Stimulated activated CD4-positive, alpha-beta T cell treated with anti-CD3 and anti-CD28 coated beads, Interleukin-2, amount 100 ng/mL, for 24 hours (primary cell): Measurements from ENCODE around the gene ANO2.

Source experiments
- DNase-seq, 2 donors: peaks; one replicate each; pipeline ENCODE4 v3.0.0-alpha.2; 2020

Gene ANO2

GRCh38 chr12:5612556-5613410, 332.3 kb downstream of the ANO2 start:
- DNase-seq = no peak

- DNase-seq = no peak
Observed at GRCh38 chr12:5611162-5611561, 333.9 kb downstream of the ANO2 start.

- DNase-seq = no peak
Observed at GRCh38 chr12:5599378-5599777, 345.7 kb downstream of the ANO2 start.

- no peak for DNase-seq
Observed at GRCh38 chr12:5593998-5594397, 351.1 kb downstream of the ANO2 start.

- DNase-seq = no peak
Observed at GRCh38 chr12:5593086-5593485, 352.0 kb downstream of the ANO2 start.

- no peak for DNase-seq
Observed at GRCh38 chr12:5592310-5592709, 352.7 kb downstream of the ANO2 start.

- no peak for DNase-seq
Observed at GRCh38 chr12:5590316-5590715, 354.7 kb downstream of the ANO2 start.

GRCh38 chr12:5589054-5589453, 356.0 kb downstream of the ANO2 start:
- no peak for DNase-seq

- no peak for DNase-seq
Observed at GRCh38 chr12:5588591-5588990, 356.5 kb downstream of the ANO2 start.

- DNase-seq = no peak
Observed at GRCh38 chr12:5588176-5588575, 356.9 kb downstream of the ANO2 start.

- no peak for DNase-seq
Observed at GRCh38 chr12:5587711-5588121, 357.3 kb downstream of the ANO2 start.

GRCh38 chr12:5586201-5586600, 358.9 kb downstream of the ANO2 start:
- DNase-seq = no peak

GRCh38 chr12:5585178-5585577, 359.9 kb downstream of the ANO2 start:
- no peak for DNase-seq

GRCh38 chr12:5584412-5585175, 360.5 kb downstream of the ANO2 start:
- no peak for DNase-seq

- DNase-seq = no peak
Observed at GRCh38 chr12:5582541-5582940, 362.5 kb downstream of the ANO2 start.

- DNase-seq = no peak
Observed at GRCh38 chr12:5582018-5582417, 363.0 kb downstream of the ANO2 start.

- DNase-seq = no peak
Observed at GRCh38 chr12:5581616-5582015, 363.4 kb downstream of the ANO2 start.

- DNase-seq = no peak
Observed at GRCh38 chr12:5581019-5581418, 364.0 kb downstream of the ANO2 start.

- DNase-seq = no peak
Observed at GRCh38 chr12:5578775-5579174, 366.3 kb downstream of the ANO2 start.

- no peak for DNase-seq
Observed at GRCh38 chr12:5577741-5578140, 367.3 kb downstream of the ANO2 start.

GRCh38 chr12:5577211-5577612, 367.8 kb downstream of the ANO2 start:
- no peak for DNase-seq

GRCh38 chr12:5575987-5576386, 369.1 kb downstream of the ANO2 start:
- DNase-seq = no peak

- no peak for DNase-seq
Observed at GRCh38 chr12:5575232-5575631, 369.8 kb downstream of the ANO2 start.

- DNase-seq = no peak
Observed at GRCh38 chr12:5573390-5573789, 371.7 kb downstream of the ANO2 start.
